Fibroblast of lung (primary cell): ENCODE results near the gene NTMT1. TPM values are rescaled to one million over a fixed set of nuclear protein-coding genes. Genes with fewer than 3 reads are reported as not detected.

Experiments used
- DNase-seq, 2 donors: peaks; one replicate each; pipeline versions ENCODE4 v3.0.0 to v3.0.0-alpha.2; 2010; ENCODE audit warnings: low read depth in 2 of 2
- H2AFZ ChIP-seq: 2 replicates; pipeline ENCODE4 v1.5.1; 2012; ENCODE audit warnings: low read length, control low read depth, inconsistent platforms
- H3K27ac ChIP-seq: 2 replicates; pipeline ENCODE4 v1.5.1; 2011; ENCODE audit warnings: low read length, control low read depth; ENCODE audit not compliant: insufficient read depth
- H3K27me3 ChIP-seq: 2 replicates; pipeline ENCODE4 v1.5.1; 2011; ENCODE audit warnings: mild to moderate bottlenecking, low read length; ENCODE audit not compliant: control insufficient read depth, insufficient read depth
- H3K36me3 ChIP-seq: 2 replicates; pipeline ENCODE4 v1.5.1; 2011; ENCODE audit warnings: low read length; ENCODE audit not compliant: control insufficient read depth, insufficient read depth
- H3K4me1 ChIP-seq: 2 replicates; pipeline ENCODE4 v1.5.1; 2011; ENCODE audit warnings: low read length; ENCODE audit not compliant: control insufficient read depth, insufficient read depth; ENCODE audit errors: extremely low read depth
- H3K4me2 ChIP-seq: 2 replicates; pipeline ENCODE4 v1.5.1; 2011; ENCODE audit warnings: low read length, control low read depth; ENCODE audit not compliant: insufficient read depth; ENCODE audit errors: extremely low read depth
- H3K4me3 ChIP-seq, 4 experiments: fragments of 200-600 bp in 1 of 4; sonication (generic) in 1 of 4; replicated peaks in 1 of 4; 2 replicates each; pipeline ENCODE4 v1.5.1; 2011 to 2016; ENCODE audit warnings: low read length in 4 of 4, low read depth in 3 of 4, mild to moderate bottlenecking in 3 of 4, control low read depth in 2 of 4, inconsistent platforms in 1 of 4, mixed read lengths in 1 of 4; ENCODE audit not compliant: insufficient read depth in 1 of 4; ENCODE audit errors: control extremely low read depth in 1 of 4
- H3K79me2 ChIP-seq: 2 replicates; pipeline ENCODE4 v1.5.1; 2012; ENCODE audit warnings: mild to moderate bottlenecking, low read length, inconsistent platforms; ENCODE audit not compliant: control insufficient read depth, insufficient read depth
- H3K9ac ChIP-seq: 2 replicates; pipeline ENCODE4 v1.5.1; 2011; ENCODE audit warnings: mild to moderate bottlenecking, low read length, control low read depth; ENCODE audit not compliant: insufficient read depth
- H3K9me3 ChIP-seq: 2 replicates; pipeline ENCODE4 v1.5.1; 2012; ENCODE audit warnings: low read depth, low read length; ENCODE audit not compliant: control insufficient read depth, insufficient read depth
- H4K20me1 ChIP-seq: 2 replicates; pipeline ENCODE4 v1.5.1; 2011; ENCODE audit warnings: low read length; ENCODE audit not compliant: control insufficient read depth, insufficient read depth; ENCODE audit errors: extremely low read depth
- EZH2 ChIP-seq: IDR thresholded peaks from 2 replicates; pipeline ENCODE4 v1.5.1; 2012; ENCODE audit warnings: low read length, control low read depth, mild to moderate bottlenecking; ENCODE audit errors: missing control alignments
- polyA plus RNA-seq, 2 donors: library from polyadenylated mRNA; depleted of rRNA in 1 of 2; stranded (reverse) in 1 of 2; unstranded in 1 of 2; fragments of >200 nt; gene quantifications; 2 replicates each; pipeline ENCODE4 v1.2.1, GENCODE V29; 2011 to 2012; ENCODE audit warnings: missing spikeins in 1 of 2
- total RNA-seq: library from RNA; depleted of rRNA; stranded (reverse); fragments of >200 nt; gene quantifications from 2 replicates; pipeline ENCODE4 v1.2.1, GENCODE V29; 2014
- TF ChIP-seq, protein P1 (sequence below), 2 donors: IDR thresholded peaks in 1 of 2; conservative IDR thresholded peaks in 1 of 2; 1 replicate in 1 of 2; 2 replicates in 1 of 2; pipeline ENCODE4 v1.5.1; 2011 to 2012; ENCODE audit warnings: low read length in 2 of 2, control low read depth in 1 of 2, inconsistent platforms in 1 of 2, low read depth in 1 of 2, mild to moderate bottlenecking in 1 of 2

The NTMT1 gene
- total and polyA plus RNA-seq, 2 donors (not counting 1 experiment from before 2014, with no cell fraction given): 34.2 to 51.9 TPM

DNA sequence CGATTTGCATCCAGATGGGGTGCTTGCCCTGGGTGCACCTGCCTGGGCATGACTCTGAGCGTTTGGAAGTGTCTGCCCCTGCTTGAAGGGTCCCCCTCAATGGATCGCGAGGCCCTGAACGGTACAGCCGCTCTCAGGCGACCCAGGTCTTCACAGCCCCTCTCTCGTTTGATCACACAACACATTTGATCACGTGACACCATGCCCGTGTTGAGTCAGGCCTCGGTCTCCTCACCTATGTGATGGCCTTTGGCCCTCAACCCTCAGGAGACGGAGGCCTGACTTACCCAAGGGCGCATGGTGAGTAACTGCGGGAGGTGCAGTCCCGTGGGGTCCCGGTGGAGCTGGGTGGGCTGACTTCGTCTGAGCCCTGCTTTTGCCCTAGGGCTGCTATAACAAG lies 18.9 kb downstream of the NTMT1 start:
- DNase-seq: no peak
- Histone ChIP-seq H3K4me2 (no peak overlapping the region), H3K4me3 (no peak overlapping the region), H3K27me3 (no peaks in the 10 kb centered on the region), H3K79me2 (peaks cover 19% of the 10 kb centered on the region), H3K36me3 (no peaks in the 10 kb centered on the region), H2AFZ (no peak overlapping the region), H3K4me1 (peaks cover 20% of the 10 kb centered on the region), H3K9ac (no peak overlapping the region), H3K27ac (no peak overlapping the region), H4K20me1 (no peaks in the 10 kb centered on the region), H3K9me3 (no peaks in the 10 kb centered on the region)
- no peak for TF ChIP-seq EZH2
- TF ChIP-seq, protein P1, sequence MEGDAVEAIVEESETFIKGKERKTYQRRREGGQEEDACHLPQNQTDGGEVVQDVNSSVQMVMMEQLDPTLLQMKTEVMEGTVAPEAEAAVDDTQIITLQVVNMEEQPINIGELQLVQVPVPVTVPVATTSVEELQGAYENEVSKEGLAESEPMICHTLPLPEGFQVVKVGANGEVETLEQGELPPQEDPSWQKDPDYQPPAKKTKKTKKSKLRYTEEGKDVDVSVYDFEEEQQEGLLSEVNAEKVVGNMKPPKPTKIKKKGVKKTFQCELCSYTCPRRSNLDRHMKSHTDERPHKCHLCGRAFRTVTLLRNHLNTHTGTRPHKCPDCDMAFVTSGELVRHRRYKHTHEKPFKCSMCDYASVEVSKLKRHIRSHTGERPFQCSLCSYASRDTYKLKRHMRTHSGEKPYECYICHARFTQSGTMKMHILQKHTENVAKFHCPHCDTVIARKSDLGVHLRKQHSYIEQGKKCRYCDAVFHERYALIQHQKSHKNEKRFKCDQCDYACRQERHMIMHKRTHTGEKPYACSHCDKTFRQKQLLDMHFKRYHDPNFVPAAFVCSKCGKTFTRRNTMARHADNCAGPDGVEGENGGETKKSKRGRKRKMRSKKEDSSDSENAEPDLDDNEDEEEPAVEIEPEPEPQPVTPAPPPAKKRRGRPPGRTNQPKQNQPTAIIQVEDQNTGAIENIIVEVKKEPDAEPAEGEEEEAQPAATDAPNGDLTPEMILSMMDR (conservative IDR thresholded peaks at IDR 0.05 in 1 of 2, IDR thresholded peaks at IDR 0.05 in 1 of 2; ENCODE audit: low read depth in 1 of 2, low read length in 2 of 2): no peak

DNA sequence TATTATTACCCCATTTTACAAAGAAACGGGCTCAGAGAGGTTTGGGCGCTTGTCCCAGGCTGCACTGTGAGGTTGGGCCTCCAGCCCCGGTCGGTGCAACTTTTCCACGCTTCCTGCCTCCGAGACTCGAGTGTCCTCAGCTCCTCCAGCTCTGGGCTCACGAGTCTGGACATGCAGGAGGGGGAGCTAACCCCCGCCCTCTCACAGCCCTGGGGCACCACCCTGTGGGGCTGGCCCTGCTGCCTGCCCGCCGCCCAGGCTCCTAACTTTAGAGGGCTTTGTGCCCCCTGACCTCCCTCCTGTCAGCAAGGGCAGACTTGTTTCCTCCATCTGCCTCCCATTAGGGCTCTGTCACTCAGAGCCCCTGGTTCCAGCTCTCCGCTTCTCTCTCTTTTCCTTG lies 20.3 kb downstream of the NTMT1 start:
- DNase-seq: no peak
- Histone ChIP-seq H3K9ac (no peak overlapping the region), H4K20me1 (no peaks in the 10 kb centered on the region), H3K9me3 (no peaks in the 10 kb centered on the region), H3K27me3 (no peaks in the 10 kb centered on the region), H3K4me1 (peaks cover 14% of the 10 kb centered on the region), H3K36me3 (no peaks in the 10 kb centered on the region), H3K4me2 (no peak overlapping the region), H3K79me2 (peaks cover 6% of the 10 kb centered on the region), H3K4me3 (no peak overlapping the region), H2AFZ (no peak overlapping the region), H3K27ac (no peak overlapping the region)
- TF ChIP-seq, protein P1 (conservative IDR thresholded peaks at IDR 0.05 in 1 of 2, IDR thresholded peaks at IDR 0.05 in 1 of 2; ENCODE audit: low read depth in 1 of 2, low read length in 2 of 2): no peak
- no peak for TF ChIP-seq EZH2

DNA sequence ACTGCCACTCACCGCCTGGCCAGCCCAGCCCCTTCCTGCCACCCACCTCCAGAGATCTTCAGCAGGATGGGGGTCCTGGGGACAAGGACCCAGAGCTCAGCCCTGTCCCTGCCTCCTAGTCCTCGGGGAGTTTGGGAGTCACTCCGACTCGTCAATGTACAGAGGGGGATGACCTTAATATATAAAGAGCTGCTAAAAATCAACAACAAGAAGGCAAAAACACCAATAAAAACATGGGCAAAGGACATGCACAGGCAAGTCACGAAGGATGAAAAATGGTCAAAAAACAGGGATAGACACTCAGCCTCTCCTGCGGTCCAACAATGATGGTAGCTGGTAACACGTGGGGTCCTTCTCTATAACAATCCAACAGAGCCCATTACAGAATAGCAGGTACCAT lies 20.7 kb downstream of the NTMT1 start:
- Histone ChIP-seq H3K4me1 (peaks cover 14% of the 10 kb centered on the region), H3K4me2 (no peak overlapping the region), H2AFZ (no peak overlapping the region), H3K27ac (no peak overlapping the region), H3K79me2 (peaks cover 2% of the 10 kb centered on the region), H3K27me3 (no peaks in the 10 kb centered on the region), H3K36me3 (no peaks in the 10 kb centered on the region), H3K9me3 (no peaks in the 10 kb centered on the region), H3K9ac (no peak overlapping the region), H4K20me1 (no peaks in the 10 kb centered on the region), H3K4me3 (no peak overlapping the region)
- no peak for TF ChIP-seq EZH2
- TF ChIP-seq, protein P1 (conservative IDR thresholded peaks at IDR 0.05 in 1 of 2, IDR thresholded peaks at IDR 0.05 in 1 of 2; ENCODE audit: low read depth in 1 of 2, low read length in 2 of 2): no peak
- no peak for DNase-seq
